Sigmoid colon (tissue), 4 donors: Measurements from ENCODE around the gene GABRR2.

Experiments
- EP300 ChIP-seq, 4 donors: sonication (generic); formaldehyde crosslinking; IDR thresholded peaks; one replicate each; pipeline ENCODE4 v1.6.1; 2017; ENCODE audit warnings: antibody characterized with exemption in 4 of 4
- POLR2A ChIP-seq, 2 donors: fragments of 450-650 bp; IDR thresholded peaks; one replicate each; pipeline ENCODE4 v1.6.1; 2016; ENCODE audit warnings: antibody characterized with exemption in 2 of 2, mild to moderate bottlenecking in 2 of 2, moderate library complexity in 2 of 2
- POLR2AphosphoS5 ChIP-seq, 4 donors: sonication (generic); formaldehyde crosslinking; IDR thresholded peaks; one replicate each; pipeline ENCODE4 v1.6.1; 2017; ENCODE audit warnings: antibody characterized with exemption in 4 of 4
- TF ChIP-seq, protein P1 (sequence below), 4 experiments: fragments of 450-650 bp in 3 of 4; fragments of 200-600 bp in 1 of 4; IDR thresholded peaks; one replicate each; pipeline ENCODE4 v1.5.1; 2016 to 2019; ENCODE audit warnings: antibody characterized with exemption in 4 of 4, mild to moderate bottlenecking in 3 of 4, moderate library complexity in 2 of 4

GRCh38 chr6:89328976-89329375 lies 13.9 kb upstream of the GABRR2 start:
- TF ChIP-seq, protein P1, sequence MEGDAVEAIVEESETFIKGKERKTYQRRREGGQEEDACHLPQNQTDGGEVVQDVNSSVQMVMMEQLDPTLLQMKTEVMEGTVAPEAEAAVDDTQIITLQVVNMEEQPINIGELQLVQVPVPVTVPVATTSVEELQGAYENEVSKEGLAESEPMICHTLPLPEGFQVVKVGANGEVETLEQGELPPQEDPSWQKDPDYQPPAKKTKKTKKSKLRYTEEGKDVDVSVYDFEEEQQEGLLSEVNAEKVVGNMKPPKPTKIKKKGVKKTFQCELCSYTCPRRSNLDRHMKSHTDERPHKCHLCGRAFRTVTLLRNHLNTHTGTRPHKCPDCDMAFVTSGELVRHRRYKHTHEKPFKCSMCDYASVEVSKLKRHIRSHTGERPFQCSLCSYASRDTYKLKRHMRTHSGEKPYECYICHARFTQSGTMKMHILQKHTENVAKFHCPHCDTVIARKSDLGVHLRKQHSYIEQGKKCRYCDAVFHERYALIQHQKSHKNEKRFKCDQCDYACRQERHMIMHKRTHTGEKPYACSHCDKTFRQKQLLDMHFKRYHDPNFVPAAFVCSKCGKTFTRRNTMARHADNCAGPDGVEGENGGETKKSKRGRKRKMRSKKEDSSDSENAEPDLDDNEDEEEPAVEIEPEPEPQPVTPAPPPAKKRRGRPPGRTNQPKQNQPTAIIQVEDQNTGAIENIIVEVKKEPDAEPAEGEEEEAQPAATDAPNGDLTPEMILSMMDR (IDR thresholded peaks at IDR 0.05) = no peak
- TF ChIP-seq POLR2A (IDR thresholded peaks at IDR 0.05) = no peak
- TF ChIP-seq EP300 (IDR thresholded peaks at IDR 0.05) = no peak
- TF ChIP-seq POLR2AphosphoS5 (IDR thresholded peaks at IDR 0.05) = no peak
